Measurements from ENCODE around the gene ZC3H4. TPM values are rescaled to one million over a fixed set of nuclear protein-coding genes. Genes with fewer than 3 reads are reported as not detected.

ZC3H4 gene
- total and polyA plus RNA-seq, 2 donors (not counting 3 experiments of a cell fraction or from before 2014, with no cell fraction given): 6.2 to 63.9 TPM

DNA sequence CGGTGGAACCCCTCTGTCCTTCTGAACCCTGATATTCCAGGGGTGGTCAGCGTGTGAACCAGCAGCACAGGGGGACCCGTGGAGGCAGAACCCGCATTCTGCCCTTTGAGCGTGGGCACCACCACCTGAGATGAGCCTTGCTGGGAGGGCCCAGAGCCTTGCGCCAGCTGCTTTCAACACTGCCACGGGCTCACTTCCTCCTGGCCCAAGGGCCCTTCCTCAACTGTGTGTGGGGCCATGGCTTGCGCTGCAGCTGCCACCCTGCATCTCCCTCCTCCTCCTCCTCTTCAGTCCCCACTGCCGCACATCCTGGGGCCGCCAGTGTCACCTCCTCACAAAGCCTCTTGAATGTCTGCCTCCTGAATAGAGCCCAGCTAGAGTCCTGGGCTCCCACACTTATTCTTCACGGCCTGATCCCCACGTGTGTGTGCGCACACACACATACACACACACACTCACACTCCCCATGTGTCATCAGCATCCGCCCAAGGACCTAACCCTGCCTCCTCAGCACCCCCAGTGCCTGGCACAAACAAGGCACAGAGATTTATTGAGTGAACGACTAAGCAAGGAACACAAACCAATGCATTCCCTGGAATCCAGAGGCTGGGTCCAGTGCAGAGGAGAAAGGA, 38.3 kb downstream of the ZC3H4 start:
- H3K27me3 ChIP-seq (ENCODE audit: control insufficient read depth in 2 of 2, insufficient read depth in 2 of 2, low read length in 2 of 2): no peaks in the 10 kb centered on the region
- no peaks in the 10 kb centered on the region for H3K9me1 ChIP-seq (replicated peaks; ENCODE audit: control insufficient read depth, extremely low read depth, insufficient read depth, low read length)
- H3K27ac ChIP-seq (ENCODE audit: insufficient read depth, low read depth, low read length): no peak overlapping the region
- H3K9ac ChIP-seq (replicated peaks; ENCODE audit: extremely low read depth, insufficient read depth, low read length): no peak overlapping the region
- TF ChIP-seq MYC (IDR thresholded peaks at IDR 0.05; ENCODE audit: low read depth, low read length) (no peak), JUN (IDR thresholded peaks at IDR 0.05; ENCODE audit: borderline replicate concordance, insufficient read depth, insufficient read length, low read depth) (no peak), CTCF (IDR thresholded peaks at IDR 0.05; ENCODE audit: extremely low read depth in 1 of 2, insufficient read depth in 1 of 2, low read depth in 1 of 2, low read length in 2 of 2) (no peak), POLR2A (IDR thresholded peaks at IDR 0.05; ENCODE audit: low read depth, low read length) (no peak), GATA2 (IDR thresholded peaks at IDR 0.05; ENCODE audit: insufficient read depth, insufficient read length, low read depth, low read length) (no peak), EZH2 (IDR thresholded peaks at IDR 0.05; ENCODE audit: borderline replicate concordance, low read depth, low read length, severe bottlenecking) (no peak), MAX (IDR thresholded peaks at IDR 0.05; ENCODE audit: insufficient read depth, insufficient read length) (no peak), POLR2AphosphoS5 (IDR thresholded peaks at IDR 0.05; ENCODE audit: insufficient read depth, low read depth, low read length) (no peak), FOS (IDR thresholded peaks at IDR 0.05; ENCODE audit: borderline replicate concordance, insufficient read depth, low read length) (no peak)
- no peak overlapping the region for H3K4me3 ChIP-seq (replicated peaks in 1 of 3; ENCODE audit: insufficient read depth in 1 of 3, low read depth in 1 of 3, low read length in 3 of 3)
- no peaks in the 10 kb centered on the region for H4K20me1 ChIP-seq (replicated peaks; ENCODE audit: control insufficient read depth, extremely low read depth, insufficient read depth, low read length)
- intact Hi-C loops (cut with micrococcal nuclease) (loop anchor here (5.0 kb wide), 2 partner anchors 38 to 63 kb away; no protein-coding TSS in a partner anchor), dilution Hi-C loops (cut with MboI; ENCODE audit: extremely low pct_ligation_motif_present, low sequenced_read_pairs) (no loop called here)
- H3K36me3 ChIP-seq (ENCODE audit: control insufficient read depth in 2 of 2, extremely low read depth in 1 of 2, insufficient read depth in 2 of 2, low read length in 2 of 2): peaks cover 10 to 40% of the 10 kb centered on the region in 2 experiments
- H2AFZ ChIP-seq (ENCODE audit: low read depth, low read length): no peak overlapping the region
- H3K79me2 ChIP-seq (ENCODE audit: control insufficient read depth, insufficient read depth, low read length): peaks cover 8% of the 10 kb centered on the region
- FAIRE-seq (no peak), DNase-seq (ENCODE audit: low read depth, low spot score) (no peak)
- no TSS peak for BruUV-seq (replicated peaks)
- H3K9me3 ChIP-seq (replicated peaks; ENCODE audit: control insufficient read depth, insufficient read depth, low read length): no peaks in the 10 kb centered on the region
- H3K4me1 ChIP-seq (ENCODE audit: control insufficient read depth, extremely low read depth, insufficient read depth, low read length): no peaks in the 10 kb centered on the region
- H3K4me2 ChIP-seq (ENCODE audit: insufficient read depth, low read length): no peak overlapping the region
- ChIA-PET CTCF (interaction anchor here (1.5 kb wide), 1 partner anchor 51 kb away, joined by 3 read pairs; no protein-coding TSS in a partner anchor), POLR2A (no interaction called here)
